ENCODE data around the gene UBXN6. TPM values are rescaled to one million over a fixed set of nuclear protein-coding genes. Genes with fewer than 3 reads are reported as not detected.

UBXN6 gene, protein sequence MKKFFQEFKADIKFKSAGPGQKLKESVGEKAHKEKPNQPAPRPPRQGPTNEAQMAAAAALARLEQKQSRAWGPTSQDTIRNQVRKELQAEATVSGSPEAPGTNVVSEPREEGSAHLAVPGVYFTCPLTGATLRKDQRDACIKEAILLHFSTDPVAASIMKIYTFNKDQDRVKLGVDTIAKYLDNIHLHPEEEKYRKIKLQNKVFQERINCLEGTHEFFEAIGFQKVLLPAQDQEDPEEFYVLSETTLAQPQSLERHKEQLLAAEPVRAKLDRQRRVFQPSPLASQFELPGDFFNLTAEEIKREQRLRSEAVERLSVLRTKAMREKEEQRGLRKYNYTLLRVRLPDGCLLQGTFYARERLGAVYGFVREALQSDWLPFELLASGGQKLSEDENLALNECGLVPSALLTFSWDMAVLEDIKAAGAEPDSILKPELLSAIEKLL
- 10 to 100 TPM; 31.2 to 36.9 TPM for total RNA-seq
- polyA plus RNA-seq (2013, experiment 1 of 2) = 37.4 TPM
- polyA plus RNA-seq (2013, experiment 2 of 2) = 37.1 TPM
- long read RNA-seq, experiment 1, full-length matches to known transcripts = 11 of 21 reads
- long read RNA-seq, experiment 1, partial matches to known transcripts = 7 of 21 reads
- long read RNA-seq, experiment 1, other reads (novel, unspliced or antisense) = 3 of 21 reads
- long read RNA-seq, experiment 2, partial matches to known transcripts = 2 of 6 reads
- long read RNA-seq, experiment 2, other reads (novel, unspliced or antisense) = 3 of 6 reads
- long read RNA-seq, experiment 3, partial matches to known transcripts = 3 of 14 reads
- long read RNA-seq, experiment 3, other reads (novel, unspliced or antisense) = 7 of 14 reads
- long read RNA-seq, experiment 4, partial matches to known transcripts = 3 of 4 reads
- long read RNA-seq, experiment 4, other reads (novel, unspliced or antisense) = 1 of 4 reads

DNA sequence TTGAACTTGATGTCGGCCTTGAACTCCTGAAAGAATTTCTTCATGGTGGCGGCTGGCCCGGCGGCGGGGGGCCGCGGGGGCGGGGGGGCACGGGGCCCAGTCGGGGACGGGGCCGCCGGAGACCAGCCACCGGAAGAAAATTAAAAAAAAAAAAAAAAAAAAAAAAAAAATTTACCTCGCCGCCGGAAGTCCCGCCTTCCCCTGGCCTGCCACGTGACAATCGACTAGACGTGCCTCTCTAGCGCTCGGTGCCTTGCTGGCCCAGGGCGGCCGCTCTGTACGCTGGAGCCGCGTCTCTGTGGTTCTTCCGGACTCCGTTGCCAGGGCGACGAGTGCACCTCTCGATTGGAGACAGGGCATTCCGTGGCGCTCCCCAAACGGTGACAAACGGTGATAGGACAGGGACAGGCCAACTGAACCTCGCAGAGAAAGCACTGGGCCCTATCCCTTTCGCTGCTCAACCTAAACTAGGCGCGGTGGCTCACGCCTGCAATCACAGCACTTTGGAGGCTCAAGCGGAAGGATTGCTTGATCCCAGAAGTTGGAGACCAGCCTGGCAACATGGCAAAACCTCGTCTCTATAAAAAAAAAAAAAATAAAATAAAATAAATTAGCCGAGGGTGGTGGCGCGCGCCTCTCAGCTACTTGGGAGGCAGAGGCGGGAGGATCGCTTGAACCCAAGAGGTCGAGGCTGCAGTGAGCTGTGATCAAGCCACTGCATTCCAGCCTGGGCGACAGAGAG lies at the start of gene UBXN6:
Gene UBXN6, minus strand, starts transcription at position 141 of the 742 bp plus-strand sequence. Its CDS starts 97 bp downstream, at position 44.
- Mint-ChIP-seq H3K9me3 (no peaks in the 10 kb centered on the region), H3K36me3 (ENCODE audit: low read depth) (peaks cover 5% of the 10 kb centered on the region), H3K27ac (peak within 1 kb of the TSS; percentile 97), H3K4me3 (peak within 1 kb of the TSS; percentile 79), H3K27me3 (ENCODE audit: insufficient read depth) (no peaks in the 10 kb centered on the region), H3K4me1 (peaks cover 7% of the 10 kb centered on the region)
- Histone ChIP-seq H3K27me3 (ENCODE audit: control insufficient read depth, insufficient read depth, low read length, poor library complexity, severe bottlenecking) (no peaks in the 10 kb centered on the region), H3K27ac (ENCODE audit: low read depth, low read length) (peak within 1 kb of the TSS; percentile 93), H3K4me1 (ENCODE audit: control insufficient read depth, insufficient read depth, low read length) (no peaks in the 10 kb centered on the region), H3K36me3 (ENCODE audit: control insufficient read depth, insufficient read depth, low read length) (peaks cover 3% of the 10 kb centered on the region), H3K9ac (ENCODE audit: extremely low read depth, low read length, poor library complexity, severe bottlenecking) (peak within 1 kb of the TSS; percentile 89), H3K4me3 (ENCODE audit: low read length) (peak within 1 kb of the TSS; percentile 97), H3K9me3 (ENCODE audit: control insufficient read depth, low read length) (no peaks in the 10 kb centered on the region)
- peak; percentile 100 for DNase-seq
- TF ChIP-seq, protein P1, sequence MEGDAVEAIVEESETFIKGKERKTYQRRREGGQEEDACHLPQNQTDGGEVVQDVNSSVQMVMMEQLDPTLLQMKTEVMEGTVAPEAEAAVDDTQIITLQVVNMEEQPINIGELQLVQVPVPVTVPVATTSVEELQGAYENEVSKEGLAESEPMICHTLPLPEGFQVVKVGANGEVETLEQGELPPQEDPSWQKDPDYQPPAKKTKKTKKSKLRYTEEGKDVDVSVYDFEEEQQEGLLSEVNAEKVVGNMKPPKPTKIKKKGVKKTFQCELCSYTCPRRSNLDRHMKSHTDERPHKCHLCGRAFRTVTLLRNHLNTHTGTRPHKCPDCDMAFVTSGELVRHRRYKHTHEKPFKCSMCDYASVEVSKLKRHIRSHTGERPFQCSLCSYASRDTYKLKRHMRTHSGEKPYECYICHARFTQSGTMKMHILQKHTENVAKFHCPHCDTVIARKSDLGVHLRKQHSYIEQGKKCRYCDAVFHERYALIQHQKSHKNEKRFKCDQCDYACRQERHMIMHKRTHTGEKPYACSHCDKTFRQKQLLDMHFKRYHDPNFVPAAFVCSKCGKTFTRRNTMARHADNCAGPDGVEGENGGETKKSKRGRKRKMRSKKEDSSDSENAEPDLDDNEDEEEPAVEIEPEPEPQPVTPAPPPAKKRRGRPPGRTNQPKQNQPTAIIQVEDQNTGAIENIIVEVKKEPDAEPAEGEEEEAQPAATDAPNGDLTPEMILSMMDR (conservative IDR thresholded peaks at IDR 0.05) = no peak
- 18 to 48% methylated on average over 16 to 48 of the region's 52 CpGs for WGBS, 2 experiments (ENCODE audit: insufficient coverage in 1 of 2, insufficient read length in 1 of 2)

DNA sequence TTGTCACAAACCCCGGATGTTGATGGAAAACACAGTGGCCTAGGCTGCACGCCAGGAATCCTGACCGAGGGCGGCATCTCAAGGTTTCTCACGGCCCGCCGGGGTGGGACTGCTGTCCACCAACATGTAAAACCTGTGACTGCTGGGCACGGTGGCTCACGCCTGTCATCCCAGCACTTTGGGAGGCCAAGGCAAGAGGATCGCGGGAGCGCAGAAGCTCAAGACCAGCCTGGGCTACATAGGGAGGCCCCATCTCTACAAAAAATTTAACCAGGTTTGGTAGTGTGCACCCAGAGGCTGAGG lies 49.5 kb upstream of the UBXN6 start:
- Mint-ChIP-seq H3K4me1 (no peaks in the 10 kb centered on the region), H3K27ac (no peak overlapping the region), H3K36me3 (ENCODE audit: low read depth) (peaks cover 30% of the 10 kb centered on the region), H3K4me3 (no peak overlapping the region), H3K9me3 (no peaks in the 10 kb centered on the region), H3K27me3 (ENCODE audit: insufficient read depth) (peaks cover 16% of the 10 kb centered on the region)
- TF ChIP-seq, protein P1 (conservative IDR thresholded peaks at IDR 0.05) = no peak
- Histone ChIP-seq H3K9me3 (ENCODE audit: control insufficient read depth, low read length) (no peaks in the 10 kb centered on the region), H3K4me3 (ENCODE audit: low read length) (no peak overlapping the region), H3K4me1 (ENCODE audit: control insufficient read depth, insufficient read depth, low read length) (no peaks in the 10 kb centered on the region), H3K27me3 (ENCODE audit: control insufficient read depth, insufficient read depth, low read length, poor library complexity, severe bottlenecking) (no peaks in the 10 kb centered on the region), H3K9ac (ENCODE audit: extremely low read depth, low read length, poor library complexity, severe bottlenecking) (no peak overlapping the region), H3K27ac (ENCODE audit: low read depth, low read length) (no peak overlapping the region), H3K36me3 (ENCODE audit: control insufficient read depth, insufficient read depth, low read length) (peaks cover 2% of the 10 kb centered on the region)
- DNase-seq = no peak
- WGBS, 2 experiments (ENCODE audit: insufficient coverage in 1 of 2, insufficient read length in 1 of 2) = 94 to 96% methylated on average over 12 of the region's 12 CpGs

DNA sequence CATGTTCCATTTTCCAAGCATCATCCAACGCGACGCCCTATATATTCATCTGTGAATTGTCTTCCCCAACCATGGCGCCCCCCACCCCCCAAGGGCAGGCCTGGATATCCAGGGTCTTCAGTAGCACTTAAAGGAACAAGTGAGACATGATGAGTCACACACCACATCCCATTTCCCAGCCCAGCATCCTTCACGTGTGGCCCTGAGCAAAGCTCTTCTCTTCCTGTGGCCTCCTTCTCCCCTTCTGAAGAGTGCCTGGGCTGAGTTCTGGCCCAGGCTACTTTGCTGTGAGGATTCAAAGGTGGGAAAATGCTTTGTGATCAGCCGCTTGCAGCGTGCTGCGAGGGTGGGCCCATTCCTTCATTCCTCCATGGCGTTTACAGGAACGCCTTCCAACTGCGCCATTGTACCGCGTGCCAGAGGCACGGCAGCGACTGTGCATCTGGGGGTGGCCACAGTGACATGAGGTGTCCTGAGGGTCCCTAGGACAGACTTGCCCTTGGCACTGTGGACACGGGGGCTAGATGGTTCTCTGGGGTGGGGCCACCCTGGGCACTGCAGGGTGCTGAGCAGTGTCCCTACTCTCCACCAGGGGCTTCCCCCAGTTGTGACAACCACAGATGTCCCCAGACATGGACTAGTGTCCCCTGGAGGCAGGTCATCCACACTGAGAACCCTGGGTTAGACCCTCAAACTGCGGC lies 49.0 kb upstream of the UBXN6 start:
- Histone ChIP-seq H3K9me3 (ENCODE audit: control insufficient read depth, low read length) (no peaks in the 10 kb centered on the region), H3K4me1 (ENCODE audit: control insufficient read depth, insufficient read depth, low read length) (no peaks in the 10 kb centered on the region), H3K27me3 (ENCODE audit: control insufficient read depth, insufficient read depth, low read length, poor library complexity, severe bottlenecking) (no peaks in the 10 kb centered on the region), H3K4me3 (ENCODE audit: low read length) (no peak overlapping the region), H3K27ac (ENCODE audit: low read depth, low read length) (no peak overlapping the region), H3K9ac (ENCODE audit: extremely low read depth, low read length, poor library complexity, severe bottlenecking) (no peak overlapping the region), H3K36me3 (ENCODE audit: control insufficient read depth, insufficient read depth, low read length) (peaks cover 2% of the 10 kb centered on the region)
- no peak overlapping the region for H3K27ac Mint-ChIP-seq
- DNase-seq = no peak
- no peak overlapping the region for H3K4me3 Mint-ChIP-seq
- TF ChIP-seq, protein P1 (conservative IDR thresholded peaks at IDR 0.05) = peak; percentile 50
- H3K36me3 Mint-ChIP-seq (ENCODE audit: low read depth) = peaks cover 32% of the 10 kb centered on the region
- no peaks in the 10 kb centered on the region for H3K4me1 Mint-ChIP-seq
- 91 to 100% methylated on average over 15 to 17 of the region's 17 CpGs for WGBS, 2 experiments (ENCODE audit: insufficient coverage in 1 of 2, insufficient read length in 1 of 2)
- H3K27me3 Mint-ChIP-seq (ENCODE audit: insufficient read depth) = peaks cover 11% of the 10 kb centered on the region
- H3K9me3 Mint-ChIP-seq = no peaks in the 10 kb centered on the region
